OCI-LY1 (cell line): Measurements from ENCODE around the gene EIF1AD.

Experiments
- EZH2 ChIP-seq: fragments of 200-600 bp; sonication (generic), shearing (Covaris generic); IDR thresholded peaks from 2 replicates; pipeline ENCODE4 v1.8.0; 2017; ENCODE audit warnings: borderline replicate concordance, mixed run types, mild to moderate bottlenecking, antibody characterized with exemption, low read length, moderate library complexity, mixed read lengths
- TF ChIP-seq, protein P1 (sequence below): fragments of 200-600 bp; sonication (generic), shearing (Covaris generic); IDR thresholded peaks from 2 replicates; pipeline ENCODE4 v1.5.1; 2017; ENCODE audit warnings: mild to moderate bottlenecking, antibody characterized with exemption, low read length, moderate library complexity, mixed read lengths

- TF ChIP-seq, protein P1, sequence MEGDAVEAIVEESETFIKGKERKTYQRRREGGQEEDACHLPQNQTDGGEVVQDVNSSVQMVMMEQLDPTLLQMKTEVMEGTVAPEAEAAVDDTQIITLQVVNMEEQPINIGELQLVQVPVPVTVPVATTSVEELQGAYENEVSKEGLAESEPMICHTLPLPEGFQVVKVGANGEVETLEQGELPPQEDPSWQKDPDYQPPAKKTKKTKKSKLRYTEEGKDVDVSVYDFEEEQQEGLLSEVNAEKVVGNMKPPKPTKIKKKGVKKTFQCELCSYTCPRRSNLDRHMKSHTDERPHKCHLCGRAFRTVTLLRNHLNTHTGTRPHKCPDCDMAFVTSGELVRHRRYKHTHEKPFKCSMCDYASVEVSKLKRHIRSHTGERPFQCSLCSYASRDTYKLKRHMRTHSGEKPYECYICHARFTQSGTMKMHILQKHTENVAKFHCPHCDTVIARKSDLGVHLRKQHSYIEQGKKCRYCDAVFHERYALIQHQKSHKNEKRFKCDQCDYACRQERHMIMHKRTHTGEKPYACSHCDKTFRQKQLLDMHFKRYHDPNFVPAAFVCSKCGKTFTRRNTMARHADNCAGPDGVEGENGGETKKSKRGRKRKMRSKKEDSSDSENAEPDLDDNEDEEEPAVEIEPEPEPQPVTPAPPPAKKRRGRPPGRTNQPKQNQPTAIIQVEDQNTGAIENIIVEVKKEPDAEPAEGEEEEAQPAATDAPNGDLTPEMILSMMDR = no peak
- TF ChIP-seq EZH2 = no peak
Observed at GRCh38 chr11:65968600-65969482, 33.1 kb downstream of the EIF1AD start.
